K562 (cell line): ENCODE results near the gene PDE3A. TPM values are rescaled to one million over a fixed set of nuclear protein-coding genes. Genes with fewer than 3 reads are reported as not detected.

Experiments used
- ATAC-seq: fragments of 200-7000 bp; cut with Tn5 transposase; 3 replicates; pipeline ENCODE4 v1.9.1; 2020; ENCODE audit warnings: moderate library complexity
- BruUV-seq: library from RNA; stranded (reverse); fragments of 400-500 nt; replicated peaks from 2 replicates; lab custom pipeline; 2021; lab: Mats Ljungman, UMichigan
- CTCF ChIA-PET: fragments of 300-600 bp; formaldehyde crosslinking; extraction: SDS; loops from one replicate; lab custom pipeline; 2021; ENCODE audit warnings: low intra/inter-chr PET ratio; lab: Yijun Ruan, JAX
- POLR2A ChIA-PET: fragments of 300-600, 350-650 bp; sonication (Branson Sonifier 250); formaldehyde crosslinking; extraction: SDS; loops from one replicate; lab custom pipeline; 2021; ENCODE audit warnings: antibody characterized with exemption, inconsistent platforms; lab: Yijun Ruan, JAX
- DNase-seq, 4 experiments: peaks; one replicate each; pipeline versions ENCODE4 v3.0.0 to v3.0.0-alpha.2; 2011 to 2018; ENCODE audit warnings: low spot score in 3 of 4, mixed read lengths in 3 of 4; ENCODE audit errors: extremely low read depth in 1 of 4
- FAIRE-seq: peaks from 2 replicates; lab custom pipeline; 2011; peaks lifted over from hg19 to GRCh38; lab: Jason Lieb, UNC
- H2AFZ ChIP-seq: 2 replicates; pipeline ENCODE4 v1.6.0; 2011; ENCODE audit warnings: low read depth, low read length, control low read depth, inconsistent platforms
- H3K27ac ChIP-seq: fragments of 200-600 bp; 3 replicates; pipeline ENCODE4 v1.8.0; 2011; ENCODE audit warnings: low read depth, mild to moderate bottlenecking, control low read depth, inconsistent platforms, low read length, moderate library complexity, mixed read lengths; ENCODE audit errors: extremely low read depth
- H3K27me3 ChIP-seq, 2 experiments: fragments of 300-600 bp in 1 of 2; 2 replicates in 1 of 2; 3 replicates in 1 of 2; pipeline versions ENCODE4 v1.6.0 to v1.8.0; 2011; ENCODE audit warnings: inconsistent platforms in 2 of 2, low read length in 2 of 2, mild to moderate bottlenecking in 1 of 2, mixed read lengths in 1 of 2, moderate library complexity in 1 of 2; ENCODE audit not compliant: control insufficient read depth in 2 of 2, insufficient read depth in 2 of 2
- H3K36me3 ChIP-seq: fragments of 300-600 bp; 3 replicates; pipeline ENCODE4 v1.8.0; 2011; ENCODE audit warnings: mild to moderate bottlenecking, low read length, inconsistent platforms; ENCODE audit not compliant: control insufficient read depth, insufficient read depth
- H3K4me1 ChIP-seq, 2 experiments: fragments of 200-600 bp in 1 of 2; replicated peaks in 1 of 2; 2 replicates in 1 of 2; 3 replicates in 1 of 2; pipeline versions ENCODE4 v1.5.1 to v1.8.0; 2011; ENCODE audit warnings: inconsistent platforms in 2 of 2, low read length in 2 of 2, mild to moderate bottlenecking in 1 of 2, mixed read lengths in 1 of 2, moderate library complexity in 1 of 2; ENCODE audit not compliant: control insufficient read depth in 2 of 2, insufficient read depth in 2 of 2
- H3K4me2 ChIP-seq: 2 replicates; pipeline ENCODE4 v1.6.1; 2011; ENCODE audit warnings: low read length, control low read depth, inconsistent platforms, mixed read lengths; ENCODE audit not compliant: insufficient read depth
- H3K4me3 ChIP-seq: fragments of 200-600 bp; sonication (generic), shearing (Covaris generic); 2 replicates; pipeline ENCODE4 v1.5.1; 2016; ENCODE audit warnings: control low read depth, inconsistent platforms
- H3K79me2 ChIP-seq: fragments of 200-600 bp; 3 replicates; pipeline ENCODE4 v1.8.0; 2011; ENCODE audit warnings: low read length, inconsistent platforms; ENCODE audit not compliant: control insufficient read depth, insufficient read depth
- H3K9ac ChIP-seq, 2 experiments: 2 replicates each; pipeline versions ENCODE4 v1.6.0 to v1.6.1; 2011; ENCODE audit warnings: low read depth in 2 of 2, low read length in 2 of 2, control low read depth in 1 of 2, inconsistent platforms in 1 of 2, mild to moderate bottlenecking in 1 of 2, mixed read lengths in 1 of 2; ENCODE audit not compliant: insufficient read depth in 1 of 2
- H3K9me1 ChIP-seq: one replicate; pipeline ENCODE4 v1.6.0; 2011; ENCODE audit warnings: inconsistent platforms, mild to moderate bottlenecking, low read length, moderate library complexity; ENCODE audit not compliant: control insufficient read depth, insufficient read depth
- H3K9me3 ChIP-seq: replicated peaks from 2 replicates; pipeline ENCODE4 v1.5.1; 2011; ENCODE audit warnings: low read depth, low read length, inconsistent platforms; ENCODE audit not compliant: control insufficient read depth, insufficient read depth
- H4K20me1 ChIP-seq: replicated peaks from 2 replicates; pipeline ENCODE4 v1.6.1; 2011; ENCODE audit warnings: low read length, inconsistent platforms, mixed read lengths; ENCODE audit not compliant: control insufficient read depth, insufficient read depth
- SAP30 ChIP-seq: fragments of 200-600 bp; sonication (generic); IDR thresholded peaks from 2 replicates; pipeline ENCODE4 v1.6.1; 2012; ENCODE audit warnings: borderline replicate concordance, low read depth, mild to moderate bottlenecking, moderate library complexity, low read length, control low read depth, inconsistent platforms; ENCODE audit not compliant: insufficient read depth, poor library complexity, severe bottlenecking
- STAT5A ChIP-seq: IDR thresholded peaks from 2 replicates; pipeline ENCODE4 v1.6.1; 2012; ENCODE audit warnings: low read length, inconsistent platforms, borderline replicate concordance
- TRIM28 ChIP-seq: fragments of 450-650 bp; IDR thresholded peaks from 2 replicates; pipeline ENCODE4 v1.6.1; 2017
- whole genome bisulfite sequencing: fragments of 100-300 bp; shearing (Covaris generic); methylation state at CpG from one replicate; pipeline ENCODE4 v1.1.6; 2016; ENCODE audit warnings: low coverage, mixed read lengths; ENCODE audit not compliant: insufficient coverage; ENCODE audit errors: missing lambda C conversion rate; 5-methylcytosine and 5-hydroxymethylcytosine counted together
- in situ Hi-C: fragments of 300-500 bp; cut with MboI; formaldehyde crosslinking; loops from 4 replicates; pipeline ENCODE4 v1.15.0; 2018; ENCODE audit warnings: inconsistent platforms, mixed read lengths
- intact Hi-C: fragments of 100-400 bp; cut with micrococcal nuclease; formaldehyde crosslinking; loops from 2 replicates; pipeline ENCODE4 v1.14.2; 2022
- polyA plus RNA-seq, 8 experiments: library from polyadenylated mRNA; depleted of rRNA in 4 of 8; stranded (reverse) in 5 of 8; unstranded in 3 of 8; fragments of >200 nt; fragmentation: Nextera tagmentation in 2 of 8; fragmentation: Illumina TruSeq in 1 of 8; extraction: Ambion mirVana in 2 of 8; extraction: Trizol in 1 of 8; gene quantifications; 2 replicates each; pipeline versions ENCODE4 v1.2.1 to v1.2.3, GENCODE V29; 2011 to 2014; ENCODE audit warnings: inconsistent platforms in 1 of 8, missing spikeins in 1 of 8
- total RNA-seq, 7 experiments: library from RNA; depleted of rRNA in 6 of 7; stranded (reverse); fragments of >200 nt in 6 of 7; fragmentation: Illumina TruSeq in 2 of 7; extraction: Trizol in 2 of 7; gene quantifications; 2 replicates each; pipeline versions ENCODE4 v1.2.1 to v1.2.3, GENCODE V29; 2011 to 2021; ENCODE audit warnings: low replicate concordance in 1 of 7
- TF ChIP-seq, protein P1 (sequence below): fragments of 250-450 bp; sonication (Bioruptor Pico); IDR thresholded peaks from 2 replicates; pipeline ENCODE4 v1.4.0; 2020
- TF ChIP-seq, protein P2 (sequence below), 2 experiments: fragments of 450-650 bp in 1 of 2; sonication (generic) in 1 of 2; formaldehyde crosslinking; conservative IDR thresholded peaks; 2 replicates each; pipeline versions ENCODE4 v1.4.0 to v1.8.1; 2020 to 2022; ENCODE audit warnings: mild to moderate bottlenecking in 1 of 2, missing genetic modification reagents in 1 of 2

PDE3A gene
- total and polyA plus RNA-seq, 9 of the 15 experiments (the other 6 are each of a cell fraction or from before 2014, with no cell fraction given) = 0.02 TPM; not detected in 8

DNA sequence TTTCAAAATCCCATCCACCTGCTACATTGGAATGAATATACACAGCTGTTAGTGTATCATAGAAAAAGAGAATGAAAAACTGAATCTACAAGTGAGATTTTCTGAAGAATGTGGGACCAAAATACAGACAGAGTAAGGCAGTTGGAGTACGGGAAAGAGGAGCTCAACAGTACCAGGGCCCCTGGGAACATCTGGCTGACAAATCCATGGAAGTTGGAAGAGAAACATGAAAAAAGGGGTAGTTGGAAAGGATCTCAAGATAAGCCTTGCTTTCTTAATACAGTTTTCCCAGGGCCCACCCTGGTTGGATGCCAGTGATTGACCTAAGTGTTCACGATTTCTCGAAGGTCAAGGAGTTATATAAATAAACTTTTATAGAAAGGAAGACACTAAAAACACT is 272.8 kb downstream of the PDE3A start (continued):
- no peak for TF ChIP-seq STAT5A

- ChIA-PET CTCF (no interaction called here), POLR2A (no interaction called here)
- Histone ChIP-seq H3K79me2 (no peaks in the 10 kb centered on the region), H3K4me3 (no peak overlapping the region), H3K27me3 (no peaks in the 10 kb centered on the region), H3K9me1 (no peaks in the 10 kb centered on the region), H3K4me2 (no peak overlapping the region), H3K4me1 (no peaks in the 10 kb centered on the region), H3K27ac (no peak overlapping the region), H3K36me3 (no peaks in the 10 kb centered on the region), H2AFZ (no peak overlapping the region), H4K20me1 (no peaks in the 10 kb centered on the region), H3K9ac (no peak overlapping the region), H3K9me3 (no peaks in the 10 kb centered on the region; the same call in 1 of the 2 replicates)
- no peak for ATAC-seq
- DNase-seq = no peak
- in situ Hi-C loops (no loop called here), intact Hi-C loops (no loop called here)
- no TSS peak for BruUV-seq
- 0% methylated on average over 2 of the region's 2 CpGs for WGBS
- FAIRE-seq = no peak
- no peak for TF ChIP-seq TRIM28
- TF ChIP-seq, protein P1, sequence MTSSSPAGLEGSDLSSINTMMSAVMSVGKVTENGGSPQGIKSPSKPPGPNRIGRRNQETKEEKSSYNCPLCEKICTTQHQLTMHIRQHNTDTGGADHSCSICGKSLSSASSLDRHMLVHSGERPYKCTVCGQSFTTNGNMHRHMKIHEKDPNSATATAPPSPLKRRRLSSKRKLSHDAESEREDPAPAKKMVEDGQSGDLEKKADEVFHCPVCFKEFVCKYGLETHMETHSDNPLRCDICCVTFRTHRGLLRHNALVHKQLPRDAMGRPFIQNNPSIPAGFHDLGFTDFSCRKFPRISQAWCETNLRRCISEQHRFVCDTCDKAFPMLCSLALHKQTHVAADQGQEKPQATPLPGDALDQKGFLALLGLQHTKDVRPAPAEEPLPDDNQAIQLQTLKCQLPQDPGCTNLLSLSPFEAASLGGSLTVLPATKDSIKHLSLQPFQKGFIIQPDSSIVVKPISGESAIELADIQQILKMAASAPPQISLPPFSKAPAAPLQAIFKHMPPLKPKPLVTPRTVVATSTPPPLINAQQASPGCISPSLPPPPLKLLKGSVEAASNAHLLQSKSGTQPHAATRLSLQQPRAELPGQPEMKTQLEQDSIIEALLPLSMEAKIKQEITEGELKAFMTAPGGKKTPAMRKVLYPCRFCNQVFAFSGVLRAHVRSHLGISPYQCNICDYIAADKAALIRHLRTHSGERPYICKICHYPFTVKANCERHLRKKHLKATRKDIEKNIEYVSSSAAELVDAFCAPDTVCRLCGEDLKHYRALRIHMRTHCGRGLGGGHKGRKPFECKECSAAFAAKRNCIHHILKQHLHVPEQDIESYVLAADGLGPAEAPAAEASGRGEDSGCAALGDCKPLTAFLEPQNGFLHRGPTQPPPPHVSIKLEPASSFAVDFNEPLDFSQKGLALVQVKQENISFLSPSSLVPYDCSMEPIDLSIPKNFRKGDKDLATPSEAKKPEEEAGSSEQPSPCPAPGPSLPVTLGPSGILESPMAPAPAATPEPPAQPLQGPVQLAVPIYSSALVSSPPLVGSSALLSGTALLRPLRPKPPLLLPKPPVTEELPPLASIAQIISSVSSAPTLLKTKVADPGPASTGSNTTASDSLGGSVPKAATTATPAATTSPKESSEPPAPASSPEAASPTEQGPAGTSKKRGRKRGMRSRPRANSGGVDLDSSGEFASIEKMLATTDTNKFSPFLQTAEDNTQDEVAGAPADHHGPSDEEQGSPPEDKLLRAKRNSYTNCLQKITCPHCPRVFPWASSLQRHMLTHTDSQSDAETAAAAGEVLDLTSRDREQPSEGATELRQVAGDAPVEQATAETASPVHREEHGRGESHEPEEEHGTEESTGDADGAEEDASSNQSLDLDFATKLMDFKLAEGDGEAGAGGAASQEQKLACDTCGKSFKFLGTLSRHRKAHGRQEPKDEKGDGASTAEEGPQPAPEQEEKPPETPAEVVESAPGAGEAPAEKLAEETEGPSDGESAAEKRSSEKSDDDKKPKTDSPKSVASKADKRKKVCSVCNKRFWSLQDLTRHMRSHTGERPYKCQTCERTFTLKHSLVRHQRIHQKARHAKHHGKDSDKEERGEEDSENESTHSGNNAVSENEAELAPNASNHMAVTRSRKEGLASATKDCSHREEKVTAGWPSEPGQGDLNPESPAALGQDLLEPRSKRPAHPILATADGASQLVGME (CRISPR knock-in tag) = no peak
- no peak for TF ChIP-seq SAP30
- TF ChIP-seq, protein P2, sequence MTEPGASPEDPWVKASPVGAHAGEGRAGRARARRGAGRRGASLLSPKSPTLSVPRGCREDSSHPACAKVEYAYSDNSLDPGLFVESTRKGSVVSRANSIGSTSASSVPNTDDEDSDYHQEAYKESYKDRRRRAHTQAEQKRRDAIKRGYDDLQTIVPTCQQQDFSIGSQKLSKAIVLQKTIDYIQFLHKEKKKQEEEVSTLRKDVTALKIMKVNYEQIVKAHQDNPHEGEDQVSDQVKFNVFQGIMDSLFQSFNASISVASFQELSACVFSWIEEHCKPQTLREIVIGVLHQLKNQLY (CRISPR knock-in tag; conservative IDR thresholded peaks at IDR 0.05) = no peak
These were observed 275.5 kb downstream of the PDE3A start for GRCh38 chr12:20643822-20644221.
